Measurements from ENCODE around the gene CLDN5.
"Not testable (repeated sequence)": the region's sequence is repeated elsewhere in the genome, so short reads cannot be mapped to it uniquely, and the experiment has no call there.

Gene CLDN5

DNA sequence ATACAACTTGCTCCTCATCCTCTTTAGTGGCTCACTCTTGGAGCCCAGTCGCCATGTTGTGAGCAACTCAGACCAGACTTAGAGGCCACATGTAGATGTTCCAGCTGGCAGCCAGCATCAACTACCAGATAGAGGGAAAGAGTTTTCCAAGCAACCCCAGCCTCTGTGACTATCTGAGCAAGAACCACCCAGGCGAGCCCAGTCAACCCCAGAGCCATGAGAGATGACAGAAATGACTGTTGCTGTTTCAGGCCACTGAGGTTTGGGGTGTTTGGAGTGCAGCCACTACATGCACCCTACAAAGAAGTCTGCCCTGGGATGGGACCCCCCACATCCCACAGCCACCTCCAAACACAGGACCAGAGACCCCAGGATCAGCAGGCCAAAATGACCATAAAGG, 24.8 kb upstream of the CLDN5 start:
- no peak for DNase-seq (ENCODE audit: low read depth in 2 of 2, low spot score in 1 of 2)

DNA sequence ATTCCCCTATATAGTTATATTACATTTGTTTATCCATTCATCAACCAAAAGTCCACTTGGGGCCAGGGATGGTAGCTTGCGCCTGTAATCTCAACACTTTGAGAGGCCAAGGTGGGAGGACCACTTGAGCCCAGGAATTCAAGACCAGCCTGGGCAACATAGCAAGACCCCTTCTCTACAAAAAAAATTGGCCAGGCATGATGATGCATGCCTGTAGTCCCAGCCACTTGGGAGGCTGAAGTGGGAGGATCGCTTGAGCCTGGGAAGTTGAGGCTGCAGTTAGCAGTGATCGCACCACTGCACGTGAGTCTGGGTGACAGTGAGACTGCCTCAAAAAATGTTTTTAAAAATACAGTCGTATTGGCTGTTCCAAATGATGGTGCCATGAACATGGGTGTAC, 24.2 kb upstream of the CLDN5 start:
- not testable (repeated sequence) for DNase-seq (ENCODE audit: low read depth in 2 of 2, low spot score in 1 of 2)

DNA sequence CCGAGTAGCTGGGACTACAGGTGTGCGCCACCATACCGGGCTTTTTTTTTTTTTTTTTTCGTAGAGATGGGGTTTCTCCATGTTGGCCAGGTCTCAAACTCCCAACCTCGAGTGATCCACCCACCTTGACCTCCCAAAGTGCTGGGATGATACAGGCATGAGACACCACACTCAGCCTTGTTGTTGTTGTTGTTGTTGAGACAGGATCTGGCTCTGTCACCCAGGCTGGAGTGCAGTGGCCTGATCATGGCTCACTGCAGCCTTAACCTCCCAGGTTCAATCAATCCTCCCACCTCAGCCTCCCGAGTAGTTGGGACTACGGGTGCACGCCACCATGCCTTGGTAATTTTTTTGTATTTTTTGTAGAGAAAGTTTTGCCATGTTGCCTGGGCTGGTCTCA, 23.4 kb upstream of the CLDN5 start:
- no peak for DNase-seq (ENCODE audit: low read depth in 2 of 2, low spot score in 1 of 2)

DNA sequence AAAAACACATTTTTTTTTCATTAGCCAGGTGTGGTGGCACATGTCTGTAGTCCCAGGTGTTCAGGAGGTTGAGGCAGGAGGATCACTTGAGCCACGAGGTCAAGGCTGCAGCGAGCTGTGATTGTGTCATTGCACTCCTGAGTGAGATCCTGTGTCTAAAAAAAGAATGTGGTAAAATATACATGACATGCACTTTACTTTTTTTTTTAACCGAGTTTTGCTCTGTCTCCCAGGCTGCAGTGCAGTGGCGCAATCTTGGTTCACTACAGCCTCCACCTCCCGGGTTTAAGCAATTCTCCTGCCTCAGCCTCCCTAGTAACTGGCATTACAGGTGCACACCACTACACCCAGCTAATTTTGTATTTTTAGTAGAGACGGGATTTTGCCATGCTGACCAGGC, 22.5 kb upstream of the CLDN5 start:
- DNase-seq (ENCODE audit: low read depth in 2 of 2, low spot score in 1 of 2): no peak

DNA sequence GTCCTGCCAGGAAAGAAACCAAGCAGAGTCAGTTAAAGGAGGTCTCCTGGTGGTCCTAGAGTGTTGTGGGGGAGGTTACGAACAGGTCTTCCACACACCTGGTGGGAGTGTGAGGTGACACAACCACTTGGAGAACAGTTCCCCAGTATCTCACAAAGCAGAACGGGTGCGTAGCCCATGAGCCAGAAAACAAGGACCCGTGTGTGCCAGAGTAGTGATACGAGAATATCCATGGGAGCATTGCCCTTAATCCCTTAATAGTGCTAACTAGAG, 21.7 kb upstream of the CLDN5 start:
- DNase-seq (ENCODE audit: low read depth in 2 of 2, low spot score in 1 of 2): no peak

DNA sequence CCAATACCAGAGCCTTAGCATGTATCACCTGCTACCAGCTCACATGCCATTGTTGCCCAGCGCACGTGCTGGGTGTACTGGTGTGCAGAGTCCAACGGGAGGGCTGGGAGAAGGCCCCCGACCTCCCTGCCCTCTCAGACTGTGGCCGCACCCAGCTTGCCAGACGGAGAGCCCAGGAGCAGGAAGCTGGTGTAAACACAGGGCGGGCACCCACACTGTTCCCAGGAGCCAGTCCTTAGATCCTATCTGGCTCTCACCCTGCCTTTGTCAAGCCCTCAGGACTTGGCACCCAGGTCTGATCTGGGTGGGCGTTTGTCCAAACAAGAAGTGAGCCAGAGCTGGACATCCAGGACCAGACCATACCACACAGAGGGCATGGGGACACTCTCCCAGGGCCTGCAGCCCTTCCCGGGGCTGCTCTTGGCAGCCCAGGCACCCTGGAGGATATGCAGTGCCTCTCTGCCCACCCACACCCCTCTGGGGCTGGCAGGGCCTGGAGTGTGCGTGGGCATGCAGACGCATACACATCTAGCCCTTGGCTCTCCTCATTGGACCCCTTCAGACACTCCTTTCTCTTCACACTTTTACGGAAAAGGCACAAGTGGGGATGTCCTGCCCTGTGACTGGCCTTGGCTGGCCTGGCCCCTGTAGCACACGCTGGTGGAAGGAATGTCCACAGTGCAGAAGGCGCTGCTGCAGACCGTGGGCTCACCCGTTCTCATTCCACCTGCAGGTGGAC, 19.9 kb upstream of the CLDN5 start:
- DNase-seq (ENCODE audit: low read depth in 2 of 2, low spot score in 1 of 2): no peak

DNA sequence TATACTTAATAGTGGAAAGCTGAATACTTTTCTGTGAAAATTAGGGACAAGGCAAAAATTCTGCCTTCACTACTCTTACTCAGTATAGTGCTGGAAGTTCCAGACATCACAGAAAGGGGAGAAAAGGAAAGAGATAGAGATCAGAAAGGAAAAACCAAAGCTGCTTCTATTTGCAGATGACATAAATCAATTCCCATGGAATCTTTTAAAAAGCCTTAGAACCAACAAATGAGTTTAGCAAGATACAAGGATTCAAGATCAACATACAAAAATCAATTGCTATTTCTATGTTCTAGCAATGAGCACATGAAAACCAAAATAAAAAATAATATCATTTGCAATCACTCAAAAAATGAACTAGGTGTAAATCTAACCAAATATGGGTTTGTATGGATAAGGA, 16.2 kb upstream of the CLDN5 start:
- no peak for DNase-seq (ENCODE audit: low read depth in 2 of 2, low spot score in 1 of 2)

DNA sequence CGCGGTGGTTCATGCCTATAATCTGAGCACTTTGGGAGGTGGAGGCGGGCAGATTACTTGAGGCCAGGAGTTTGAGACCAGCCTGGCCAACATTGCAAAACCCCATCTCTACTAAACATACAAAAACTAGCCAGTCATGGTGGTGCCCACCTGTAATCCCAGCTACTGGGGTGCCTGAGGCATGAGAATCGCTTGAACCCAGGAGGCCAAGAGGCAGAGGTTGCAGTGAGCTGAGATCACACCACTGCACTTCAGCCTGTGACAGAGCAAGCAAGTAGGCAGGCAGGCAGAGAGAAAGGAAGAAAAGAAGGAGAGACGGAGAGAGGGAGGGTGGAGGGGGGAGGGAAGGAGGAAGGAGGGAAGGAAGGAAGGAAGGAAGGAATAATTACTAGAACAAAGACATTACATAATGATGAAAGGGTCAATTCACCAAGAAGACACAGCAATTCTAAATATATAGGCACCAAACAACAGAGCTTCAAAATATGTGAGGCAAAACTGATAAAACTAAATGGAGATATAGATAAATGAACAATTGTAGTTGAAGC, 13.8 kb upstream of the CLDN5 start:
- DNase-seq (ENCODE audit: low read depth in 2 of 2, low spot score in 1 of 2): no peak

DNA sequence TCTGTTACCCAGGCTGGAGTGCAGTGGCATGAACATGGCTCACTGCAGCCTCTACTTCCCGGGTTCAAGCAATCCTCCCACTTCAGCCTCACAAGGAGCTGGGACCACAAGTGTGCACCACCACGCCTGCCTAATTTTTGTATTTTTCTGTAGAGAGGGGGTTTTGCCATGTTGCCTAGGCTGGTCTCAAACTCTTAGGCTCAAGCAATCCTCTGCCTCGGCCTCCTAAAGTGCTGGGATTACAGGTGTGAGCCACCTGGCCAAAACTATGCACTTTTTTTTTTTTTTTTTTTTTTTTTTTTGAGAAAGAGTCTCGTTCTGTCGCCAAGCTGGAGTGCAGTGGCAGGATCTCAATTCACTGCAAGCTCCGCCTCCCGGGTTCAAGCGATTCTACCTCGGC, 12.4 kb upstream of the CLDN5 start:
- no peak for DNase-seq (ENCODE audit: low read depth in 2 of 2, low spot score in 1 of 2)

DNA sequence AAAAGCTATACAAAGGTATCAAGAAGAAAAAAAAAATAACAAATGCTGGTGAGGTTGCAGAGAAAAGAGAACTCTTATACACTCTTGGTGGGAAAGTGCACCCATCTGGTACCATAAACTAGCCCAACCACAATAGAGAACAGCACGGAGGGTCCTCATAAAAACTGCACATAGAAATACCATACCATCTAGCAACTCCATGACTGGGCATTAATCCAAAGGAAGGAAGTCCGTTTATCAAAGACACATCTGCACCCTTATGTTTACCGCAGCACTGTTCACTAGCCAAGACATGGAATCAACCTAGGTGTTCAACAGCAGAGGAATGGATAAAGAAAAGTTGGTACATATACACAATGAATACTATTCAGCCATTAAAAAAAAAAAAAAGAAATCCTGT, 10.8 kb upstream of the CLDN5 start:
- DNase-seq (ENCODE audit: low read depth in 2 of 2, low spot score in 1 of 2): no peak

DNA sequence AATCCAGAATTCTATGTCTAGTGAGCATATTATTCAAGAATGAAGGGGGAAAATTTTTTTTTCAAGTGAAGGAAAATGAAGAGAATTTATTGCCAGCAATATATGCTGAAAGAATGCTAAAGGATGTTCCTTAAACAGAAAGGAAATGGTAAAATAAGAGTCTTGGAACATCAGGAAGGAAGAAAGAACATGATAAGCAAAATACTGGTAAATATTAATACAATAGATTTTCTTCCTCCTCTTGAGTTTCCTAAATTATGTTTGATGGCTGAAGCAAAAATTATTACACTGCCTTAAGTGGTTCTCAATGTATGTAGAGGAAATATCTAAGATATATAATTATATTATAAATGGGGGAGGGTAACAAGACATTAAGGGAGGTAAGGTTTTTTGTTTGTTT, 9.6 kb upstream of the CLDN5 start:
- no peak for DNase-seq (ENCODE audit: low read depth in 2 of 2, low spot score in 1 of 2)

DNA sequence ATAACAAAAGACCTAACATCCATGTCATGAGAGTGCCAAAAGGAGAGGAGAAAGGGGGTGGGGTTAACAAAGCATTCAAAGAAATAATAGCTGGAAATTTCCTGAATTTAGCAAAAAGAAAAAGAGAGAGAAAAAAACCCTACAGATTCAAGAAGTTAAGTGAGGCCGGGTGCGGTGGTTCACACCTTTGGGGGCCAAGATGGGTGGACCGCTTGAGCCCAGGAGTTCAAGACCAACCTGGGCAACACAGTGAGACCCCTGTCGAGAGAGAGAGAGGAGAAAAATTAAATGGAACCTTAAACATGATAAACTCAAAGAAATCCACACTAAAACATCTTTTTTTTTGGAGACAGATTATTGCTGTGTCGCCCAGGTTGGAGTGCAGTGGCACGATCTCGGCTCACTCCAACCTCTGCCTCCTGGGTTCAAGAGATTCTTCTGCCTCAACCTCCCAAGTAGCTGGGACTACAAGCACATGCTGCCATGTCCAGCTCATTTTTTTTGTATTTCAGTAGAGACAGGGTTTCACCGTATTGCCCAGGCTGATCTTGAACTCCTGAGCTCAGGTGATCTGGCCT, 8.9 kb upstream of the CLDN5 start:
- no peak for DNase-seq (ENCODE audit: low read depth in 2 of 2, low spot score in 1 of 2)

DNA sequence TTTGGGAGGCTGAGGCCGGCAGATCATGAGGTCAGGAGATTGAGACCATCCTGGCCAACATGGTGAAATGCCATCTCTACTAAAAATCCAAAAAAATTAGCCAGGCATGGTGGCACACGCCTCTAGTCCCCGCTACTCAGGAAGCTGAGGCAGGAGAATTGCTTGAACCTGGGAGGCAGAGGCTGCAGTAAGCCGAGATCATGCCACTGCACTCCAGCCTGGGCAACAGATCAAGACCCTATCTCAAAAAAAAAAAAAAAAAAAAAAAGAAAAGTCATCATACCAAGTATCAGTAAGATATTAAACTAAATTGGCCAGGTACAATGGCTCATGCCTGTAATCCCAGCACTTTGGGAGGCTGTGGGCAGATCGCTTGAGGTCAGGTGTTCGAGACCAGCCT, 7.1 kb upstream of the CLDN5 start:
- DNase-seq (ENCODE audit: low read depth in 2 of 2, low spot score in 1 of 2): not testable (repeated sequence)

DNA sequence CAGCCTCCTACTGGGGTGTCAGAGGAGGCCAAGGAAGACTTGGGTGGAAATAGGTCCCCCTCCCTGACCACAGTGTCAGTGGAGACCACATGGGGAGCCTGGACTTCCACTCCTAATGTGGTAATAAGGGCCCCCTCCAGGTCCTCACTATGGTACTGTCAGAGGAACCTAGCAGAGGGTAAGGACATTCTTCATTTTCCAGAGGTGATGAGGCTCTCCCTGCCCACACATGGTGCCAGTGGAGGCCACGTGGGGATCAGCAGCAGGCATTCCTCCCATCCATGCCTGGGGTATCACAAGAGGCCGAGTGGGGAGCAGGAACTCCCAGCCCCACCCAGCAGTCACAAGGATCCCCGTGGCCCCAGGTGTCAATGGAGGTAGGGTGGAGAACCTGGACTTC, 6.5 kb upstream of the CLDN5 start:
- DNase-seq (ENCODE audit: low read depth in 2 of 2, low spot score in 1 of 2): no peak

DNA sequence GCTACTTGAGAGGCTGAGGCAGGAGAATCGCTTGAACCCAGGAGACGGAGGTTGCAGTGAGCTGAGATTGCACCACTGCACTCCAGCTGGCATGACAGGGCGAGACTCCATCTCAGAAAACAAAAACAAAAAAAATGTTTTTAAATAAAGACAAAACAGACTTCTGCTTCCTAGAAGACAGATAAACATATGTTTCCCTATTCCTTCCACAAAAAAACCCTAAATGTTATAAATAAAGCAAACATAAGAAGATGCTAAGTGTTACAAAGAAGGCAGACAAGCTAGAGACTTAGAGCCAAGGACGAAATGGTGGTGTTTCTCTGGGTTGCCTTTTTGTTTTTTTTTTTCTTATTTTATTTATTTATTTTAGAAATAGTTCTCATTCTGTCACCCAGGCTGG, 5.6 kb upstream of the CLDN5 start:
- no peak for DNase-seq (ENCODE audit: low read depth in 2 of 2, low spot score in 1 of 2)

DNA sequence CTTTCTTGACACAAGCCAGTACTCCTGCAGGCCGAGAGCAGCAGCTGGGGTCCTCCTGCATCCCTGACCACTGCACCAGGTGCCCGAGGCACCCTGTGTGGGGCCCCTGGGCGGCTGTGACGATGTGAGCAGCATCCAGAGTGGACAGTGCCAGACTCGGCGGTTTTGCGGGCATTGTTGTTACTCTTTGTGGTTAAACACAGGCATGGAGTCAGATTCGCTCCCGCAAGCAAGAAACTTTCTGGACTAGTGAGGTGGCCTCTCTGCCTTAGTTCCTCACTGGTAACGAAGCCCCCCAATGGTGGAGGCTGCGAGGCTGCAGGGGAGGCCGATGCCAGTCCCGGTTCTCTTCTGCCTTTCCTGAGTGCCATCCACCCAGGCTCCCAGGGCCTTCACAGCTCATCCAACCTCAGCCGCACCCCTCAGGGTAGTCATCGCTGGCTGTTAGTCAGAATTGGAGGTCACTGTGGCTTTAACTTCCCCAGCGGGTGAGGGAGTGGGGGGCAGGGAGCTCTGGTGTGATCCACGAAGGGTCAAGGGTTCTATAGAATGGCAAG, 3.7 kb upstream of the CLDN5 start:
- DNase-seq (ENCODE audit: low read depth in 2 of 2, low spot score in 1 of 2): no peak

DNA sequence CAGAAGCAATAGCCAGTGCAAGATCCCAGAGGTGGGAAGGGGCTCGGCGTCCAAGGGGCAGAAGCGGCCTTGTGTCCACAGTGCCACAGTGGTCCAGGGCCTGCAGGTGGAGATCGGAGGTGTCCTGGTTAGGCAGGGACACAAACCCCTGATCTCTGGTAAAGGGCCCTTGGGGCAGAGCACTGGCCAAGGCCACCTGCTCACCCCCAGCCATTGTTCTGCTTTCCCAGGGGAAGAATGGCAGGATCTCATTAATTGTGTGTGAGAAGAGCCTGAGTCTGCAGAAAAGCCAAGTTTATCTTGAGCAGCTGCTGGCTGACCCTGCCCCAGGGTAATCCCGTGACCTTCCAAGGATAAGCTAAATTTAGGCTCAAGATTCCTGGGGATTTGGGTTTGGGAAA, 3.1 kb upstream of the CLDN5 start:
- no peak for DNase-seq (ENCODE audit: low read depth in 2 of 2, low spot score in 1 of 2)

DNA sequence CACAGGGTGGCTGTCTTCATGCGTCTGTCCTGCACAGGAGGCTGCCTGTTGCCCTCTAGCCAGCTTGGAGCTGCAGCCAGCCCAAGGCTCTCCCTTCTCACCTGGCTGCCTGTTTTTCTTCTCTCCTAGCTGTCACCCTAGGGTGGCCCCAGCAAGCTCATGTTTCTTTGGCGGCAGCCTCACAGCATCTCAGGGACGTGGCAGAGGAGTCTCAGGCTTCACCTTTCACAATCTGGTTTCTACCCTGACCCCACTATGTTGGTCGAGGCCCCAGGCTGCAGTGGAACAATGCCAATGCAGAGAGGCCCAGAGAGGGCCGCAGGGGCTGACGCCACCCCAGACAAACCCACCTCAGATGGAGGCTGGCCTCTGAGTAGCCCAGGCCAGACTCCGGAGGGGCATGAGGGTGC, 2.5 kb upstream of the CLDN5 start:
- DNase-seq (ENCODE audit: low read depth in 2 of 2, low spot score in 1 of 2): no peak

DNA sequence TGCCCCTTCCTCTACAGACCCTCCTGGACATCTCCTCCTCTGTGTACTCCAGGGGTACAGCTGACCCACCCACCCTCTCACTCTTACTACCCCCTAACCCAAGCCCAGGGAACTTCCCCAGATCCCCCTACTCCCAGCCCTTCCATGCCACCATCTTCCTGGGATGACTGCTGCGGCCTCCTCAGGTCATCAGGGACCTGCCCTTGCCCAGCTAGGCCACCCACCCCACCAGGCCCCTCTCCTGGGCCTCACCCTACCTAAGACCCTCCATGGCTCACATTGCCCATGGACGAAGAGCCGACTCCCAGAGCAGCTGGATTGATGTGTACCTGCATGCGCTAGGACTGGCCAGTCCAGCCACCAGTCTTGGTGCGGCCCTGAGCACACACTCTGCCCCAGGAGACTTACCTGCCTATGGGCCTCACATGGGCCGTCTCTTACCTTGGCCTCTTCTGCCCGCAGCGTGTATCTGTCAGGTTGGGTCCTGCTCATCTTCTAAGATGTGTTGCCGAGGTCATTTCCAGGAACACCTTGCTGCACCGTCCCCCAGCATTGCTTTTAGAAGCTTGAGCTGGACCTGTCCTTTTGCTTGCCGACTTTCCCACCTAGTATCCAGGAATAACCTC, 2.0 kb upstream of the CLDN5 start:
- DNase-seq (ENCODE audit: low read depth in 2 of 2, low spot score in 1 of 2): no peak

DNA sequence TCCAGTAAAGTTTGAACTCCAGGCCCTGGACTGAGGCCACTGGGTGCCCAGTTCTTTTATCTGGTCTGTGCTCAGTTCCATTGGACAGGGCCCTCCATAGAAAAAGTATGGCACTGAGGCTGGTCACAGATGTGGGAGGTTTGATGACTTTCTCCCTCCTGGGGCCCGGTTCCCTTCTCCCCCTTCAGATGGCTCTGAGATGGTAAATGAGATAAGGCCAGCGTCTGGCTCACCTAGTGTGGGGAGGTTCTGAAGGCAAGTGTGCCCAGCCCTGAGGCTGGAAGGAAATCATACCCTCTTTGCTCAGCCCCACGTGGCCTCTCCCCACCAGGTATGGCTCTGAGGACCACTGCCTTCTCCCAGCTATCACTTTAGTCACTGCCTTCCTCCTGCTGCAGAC, 1.5 kb upstream of the CLDN5 start:
- DNase-seq (ENCODE audit: low read depth in 2 of 2, low spot score in 1 of 2): no peak

DNA sequence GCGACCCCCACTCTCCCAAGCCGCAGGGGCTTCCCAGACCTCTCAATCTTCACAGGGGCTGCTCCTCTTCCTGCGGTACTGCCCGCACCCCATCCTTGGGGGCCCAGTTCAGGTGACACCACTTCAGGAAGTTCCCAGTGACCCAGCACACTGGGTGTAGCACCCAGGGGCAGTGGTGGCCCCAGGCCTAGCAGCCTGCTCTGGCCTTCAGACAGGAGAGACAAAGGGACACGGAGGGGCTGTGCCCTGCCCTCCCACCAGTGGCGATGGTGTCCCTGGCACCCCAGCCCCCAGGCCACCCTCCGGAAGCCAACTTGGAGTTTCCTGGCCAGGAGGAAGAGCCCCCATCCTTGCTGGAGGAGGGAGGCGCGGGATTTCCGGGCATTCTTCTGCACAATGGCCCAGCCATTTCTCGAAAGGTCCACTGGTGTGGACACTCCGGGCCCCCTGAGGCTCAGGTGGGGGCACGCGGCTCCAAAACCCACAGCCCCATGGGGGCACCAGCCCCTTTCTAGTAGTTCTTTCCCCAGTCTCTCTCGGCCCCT, 978 bp upstream of the CLDN5 start:
- no peak for DNase-seq (ENCODE audit: low read depth in 2 of 2, low spot score in 1 of 2)

Measured in stimulated activated CD8-positive, alpha-beta memory T cell treated with anti-CD3 and anti-CD28 coated beads, Interleukin-4, amount 100 ng/mL, for 4 hours (primary cell).